HepG2 (cell line): Measurements from ENCODE around the gene TNFRSF6B. TPM values are rescaled to one million over a fixed set of nuclear protein-coding genes. Genes with fewer than 3 reads are reported as not detected.
A peak's percentile ranks its signal among the peaks of the same experiment; 100 is the strongest.

Source experiments
- AGO2 ChIP-seq: fragments of 200-400 bp; formaldehyde crosslinking; optimal IDR thresholded peaks from 2 replicates; pipeline ENCODE3; 2017; ENCODE audit warnings: mild to moderate bottlenecking, low read depth, low read length, moderate library complexity
- ARHGAP35 ChIP-seq: sonication (generic); formaldehyde crosslinking; IDR thresholded peaks from 2 replicates; pipeline ENCODE4 v1.9.0; 2022; ENCODE audit warnings: mild to moderate bottlenecking, inconsistent platforms, moderate library complexity, missing genetic modification reagents, borderline replicate concordance
- EED ChIP-seq: sonication (generic); formaldehyde crosslinking; IDR thresholded peaks from 2 replicates; pipeline ENCODE4 v1.5.0; 2020; ENCODE audit warnings: mild to moderate bottlenecking, missing genetic modification reagents
- ISL2 ChIP-seq: sonication (generic); formaldehyde crosslinking; IDR thresholded peaks from 2 replicates; pipeline ENCODE4 v1.5.0; 2020; ENCODE audit warnings: missing genetic modification reagents
- RBFOX2 ChIP-seq: fragments of 200-400 bp; formaldehyde crosslinking; IDR thresholded peaks from 2 replicates; pipeline ENCODE4 v1.6.1; 2017; ENCODE audit warnings: low read depth, mild to moderate bottlenecking, low read length
- REXO4 ChIP-seq: sonication (generic); formaldehyde crosslinking; IDR thresholded peaks from 2 replicates; pipeline ENCODE4 v1.8.0; 2022; ENCODE audit warnings: missing genetic modification reagents, mild to moderate bottlenecking, borderline replicate concordance
- SMC3 ChIP-seq: IDR thresholded peaks from 2 replicates; pipeline ENCODE4 v1.6.1; 2011; ENCODE audit warnings: low read length, improper control_type of control experiment
- TEAD2 ChIP-seq: sonication (generic); formaldehyde crosslinking; IDR thresholded peaks from 2 replicates; pipeline ENCODE4 v1.9.0; 2021; ENCODE audit warnings: missing genetic modification reagents
- ZMYM3 ChIP-seq: sonication (generic); formaldehyde crosslinking; IDR thresholded peaks from 2 replicates; pipeline ENCODE4 v1.5.1; 2020; ENCODE audit warnings: mild to moderate bottlenecking, missing genetic modification reagents
- ZNF17 ChIP-seq: sonication (generic); formaldehyde crosslinking; IDR thresholded peaks from 2 replicates; pipeline ENCODE4 v1.5.0; 2020; ENCODE audit warnings: mild to moderate bottlenecking, missing genetic modification reagents
- ZNF235 ChIP-seq: sonication (generic); formaldehyde crosslinking; IDR thresholded peaks from 2 replicates; pipeline ENCODE4 v1.8.1; 2023; ENCODE audit warnings: mild to moderate bottlenecking, missing genetic modification reagents, borderline replicate concordance
- ZNF44 ChIP-seq: sonication (generic); formaldehyde crosslinking; IDR thresholded peaks from 2 replicates; pipeline ENCODE4 v1.5.1; 2020; ENCODE audit warnings: mild to moderate bottlenecking, missing genetic modification reagents
- ZNF547 ChIP-seq: sonication (generic); formaldehyde crosslinking; IDR thresholded peaks from 2 replicates; pipeline ENCODE4 v1.5.1; 2020; ENCODE audit warnings: mild to moderate bottlenecking, missing genetic modification reagents
- ZNF768 ChIP-seq: sonication (generic); formaldehyde crosslinking; IDR thresholded peaks from 2 replicates; pipeline ENCODE4 v1.4.0; 2020; ENCODE audit warnings: missing genetic modification reagents
- ZNF816 ChIP-seq: sonication (generic); formaldehyde crosslinking; IDR thresholded peaks from 2 replicates; pipeline ENCODE4 v1.8.0; 2022; ENCODE audit warnings: missing genetic modification reagents, mild to moderate bottlenecking, borderline replicate concordance
- polyA plus RNA-seq, 8 experiments: library from polyadenylated mRNA; depleted of rRNA in 3 of 8; stranded (reverse) in 7 of 8; unstranded in 1 of 8; fragments of >200 nt; fragmentation: Illumina TruSeq in 4 of 8; extraction: Trizol in 4 of 8; gene quantifications; 2 replicates each; pipeline versions ENCODE4 v1.2.1 to v1.2.3, GENCODE V29; 2011 to 2016; ENCODE audit warnings: low read depth in 4 of 8, missing spikeins in 1 of 8, mixed read lengths in 1 of 8; ENCODE audit not compliant: insufficient read depth in 1 of 8
- total RNA-seq, 5 experiments: library from RNA; depleted of rRNA; stranded (reverse); fragments of >200 nt; fragmentation: Illumina TruSeq; extraction: Trizol; gene quantifications; 2 replicates each; pipeline ENCODE4 v1.2.3, GENCODE V29; 2016; ENCODE audit warnings: low read depth in 1 of 5
- TF ChIP-seq, protein P1 (sequence below): sonication (generic); formaldehyde crosslinking; conservative IDR thresholded peaks from 2 replicates; pipeline ENCODE4 v1.4.0; 2020; ENCODE audit warnings: mild to moderate bottlenecking, missing genetic modification reagents, moderate library complexity
- TF ChIP-seq, protein P2 (sequence below): sonication (generic); formaldehyde crosslinking; IDR thresholded peaks from 2 replicates; pipeline ENCODE4 v1.8.0; 2022; ENCODE audit warnings: low read depth, missing genetic modification reagents
- TF ChIP-seq, protein P3 (sequence below): sonication (generic); formaldehyde crosslinking; IDR thresholded peaks from 2 replicates; pipeline ENCODE4 v1.4.0; 2020; ENCODE audit warnings: missing genetic modification reagents; ENCODE audit errors: not compliant biosample characterization
- TF ChIP-seq, protein P4 (sequence below): sonication (generic); formaldehyde crosslinking; IDR thresholded peaks from 2 replicates; pipeline ENCODE4 v1.4.0; 2020; ENCODE audit warnings: missing genetic modification reagents

TNFRSF6B gene
- total and polyA plus RNA-seq, 2 of the 13 experiments (the other 11 are each of a cell fraction or from before 2014, with no cell fraction given), result 0.24 TPM; not detected in 1

DNA sequence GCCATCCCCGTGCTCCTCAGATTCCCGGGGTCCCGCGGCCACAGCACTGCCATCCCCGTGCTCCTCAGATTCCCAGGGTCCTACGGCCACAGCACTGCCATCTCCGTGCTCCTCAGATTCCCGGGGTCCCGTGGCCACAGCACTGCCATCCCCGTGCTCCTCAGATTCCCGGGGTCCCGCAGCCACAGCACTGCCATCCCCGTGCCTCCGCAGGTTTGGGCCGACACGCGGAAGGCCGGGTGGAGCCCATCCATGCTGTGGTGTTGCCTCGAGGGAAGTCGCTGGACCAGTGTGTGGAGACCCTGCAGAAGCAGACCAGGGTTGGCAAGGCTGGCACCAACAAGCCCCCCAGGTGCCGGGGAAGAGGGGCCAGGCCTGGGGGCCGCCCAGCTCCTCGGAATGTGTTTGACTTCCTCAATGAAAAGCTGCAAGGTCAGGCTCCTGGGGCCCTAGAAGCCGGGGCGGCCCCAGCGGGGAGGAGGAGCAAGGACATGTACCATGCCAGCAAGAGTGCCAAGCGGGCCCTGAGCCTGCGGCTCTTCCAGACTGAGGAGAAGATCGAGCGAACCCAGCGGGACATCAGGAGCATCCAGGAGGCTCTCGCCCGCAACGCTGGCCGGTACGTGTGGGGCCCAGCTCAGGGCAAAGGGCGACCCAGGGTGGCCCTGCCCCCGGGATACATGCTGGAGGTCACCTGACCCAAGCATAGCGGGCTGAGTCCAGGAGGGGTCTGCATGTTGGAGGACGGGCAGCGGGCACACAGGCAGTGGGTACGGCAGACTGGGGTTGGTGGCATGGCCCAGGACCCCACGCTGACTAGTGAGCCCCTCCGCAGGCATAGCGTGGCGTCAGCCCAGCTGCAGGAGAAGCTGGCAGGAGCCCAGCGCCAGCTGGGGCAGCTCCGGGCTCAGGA, 38.8 kb downstream of the TNFRSF6B start (continued):
- TF ChIP-seq, protein P1, sequence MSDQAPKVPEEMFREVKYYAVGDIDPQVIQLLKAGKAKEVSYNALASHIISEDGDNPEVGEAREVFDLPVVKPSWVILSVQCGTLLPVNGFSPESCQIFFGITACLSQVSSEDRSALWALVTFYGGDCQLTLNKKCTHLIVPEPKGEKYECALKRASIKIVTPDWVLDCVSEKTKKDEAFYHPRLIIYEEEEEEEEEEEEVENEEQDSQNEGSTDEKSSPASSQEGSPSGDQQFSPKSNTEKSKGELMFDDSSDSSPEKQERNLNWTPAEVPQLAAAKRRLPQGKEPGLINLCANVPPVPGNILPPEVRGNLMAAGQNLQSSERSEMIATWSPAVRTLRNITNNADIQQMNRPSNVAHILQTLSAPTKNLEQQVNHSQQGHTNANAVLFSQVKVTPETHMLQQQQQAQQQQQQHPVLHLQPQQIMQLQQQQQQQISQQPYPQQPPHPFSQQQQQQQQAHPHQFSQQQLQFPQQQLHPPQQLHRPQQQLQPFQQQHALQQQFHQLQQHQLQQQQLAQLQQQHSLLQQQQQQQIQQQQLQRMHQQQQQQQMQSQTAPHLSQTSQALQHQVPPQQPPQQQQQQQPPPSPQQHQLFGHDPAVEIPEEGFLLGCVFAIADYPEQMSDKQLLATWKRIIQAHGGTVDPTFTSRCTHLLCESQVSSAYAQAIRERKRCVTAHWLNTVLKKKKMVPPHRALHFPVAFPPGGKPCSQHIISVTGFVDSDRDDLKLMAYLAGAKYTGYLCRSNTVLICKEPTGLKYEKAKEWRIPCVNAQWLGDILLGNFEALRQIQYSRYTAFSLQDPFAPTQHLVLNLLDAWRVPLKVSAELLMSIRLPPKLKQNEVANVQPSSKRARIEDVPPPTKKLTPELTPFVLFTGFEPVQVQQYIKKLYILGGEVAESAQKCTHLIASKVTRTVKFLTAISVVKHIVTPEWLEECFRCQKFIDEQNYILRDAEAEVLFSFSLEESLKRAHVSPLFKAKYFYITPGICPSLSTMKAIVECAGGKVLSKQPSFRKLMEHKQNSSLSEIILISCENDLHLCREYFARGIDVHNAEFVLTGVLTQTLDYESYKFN (CRISPR knock-in tag), result peak; percentile 56
- TF ChIP-seq ISL2 (CRISPR knock-in tag), result no peak
- TF ChIP-seq AGO2, result peak; percentile 92
- TF ChIP-seq, protein P2, sequence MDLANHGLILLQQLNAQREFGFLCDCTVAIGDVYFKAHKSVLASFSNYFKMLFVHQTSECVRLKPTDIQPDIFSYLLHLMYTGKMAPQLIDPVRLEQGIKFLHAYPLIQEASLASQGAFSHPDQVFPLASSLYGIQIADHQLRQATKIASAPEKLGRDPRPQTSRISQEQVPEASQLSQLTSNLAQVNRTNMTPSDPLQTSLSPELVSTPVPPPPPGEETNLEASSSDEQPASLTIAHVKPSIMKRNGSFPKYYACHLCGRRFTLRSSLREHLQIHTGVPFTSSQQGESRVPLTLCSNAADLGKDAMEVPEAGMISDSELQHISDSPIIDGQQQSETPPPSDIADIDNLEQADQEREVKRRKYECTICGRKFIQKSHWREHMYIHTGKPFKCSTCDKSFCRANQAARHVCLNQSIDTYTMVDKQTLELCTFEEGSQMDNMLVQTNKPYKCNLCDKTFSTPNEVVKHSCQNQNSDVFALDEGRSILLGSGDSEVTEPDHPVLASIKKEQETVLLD (CRISPR knock-in tag), result no peak
- TF ChIP-seq, protein P3, sequence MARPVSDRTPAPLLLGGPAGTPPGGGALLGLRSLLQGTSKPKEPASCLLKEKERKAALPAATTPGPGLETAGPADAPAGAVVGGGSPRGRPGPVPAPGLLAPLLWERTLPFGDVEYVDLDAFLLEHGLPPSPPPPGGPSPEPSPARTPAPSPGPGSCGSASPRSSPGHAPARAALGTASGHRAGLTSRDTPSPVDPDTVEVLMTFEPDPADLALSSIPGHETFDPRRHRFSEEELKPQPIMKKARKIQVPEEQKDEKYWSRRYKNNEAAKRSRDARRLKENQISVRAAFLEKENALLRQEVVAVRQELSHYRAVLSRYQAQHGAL (CRISPR knock-in tag), result no peak
- no peak for TF ChIP-seq SMC3
- TF ChIP-seq, protein P4, sequence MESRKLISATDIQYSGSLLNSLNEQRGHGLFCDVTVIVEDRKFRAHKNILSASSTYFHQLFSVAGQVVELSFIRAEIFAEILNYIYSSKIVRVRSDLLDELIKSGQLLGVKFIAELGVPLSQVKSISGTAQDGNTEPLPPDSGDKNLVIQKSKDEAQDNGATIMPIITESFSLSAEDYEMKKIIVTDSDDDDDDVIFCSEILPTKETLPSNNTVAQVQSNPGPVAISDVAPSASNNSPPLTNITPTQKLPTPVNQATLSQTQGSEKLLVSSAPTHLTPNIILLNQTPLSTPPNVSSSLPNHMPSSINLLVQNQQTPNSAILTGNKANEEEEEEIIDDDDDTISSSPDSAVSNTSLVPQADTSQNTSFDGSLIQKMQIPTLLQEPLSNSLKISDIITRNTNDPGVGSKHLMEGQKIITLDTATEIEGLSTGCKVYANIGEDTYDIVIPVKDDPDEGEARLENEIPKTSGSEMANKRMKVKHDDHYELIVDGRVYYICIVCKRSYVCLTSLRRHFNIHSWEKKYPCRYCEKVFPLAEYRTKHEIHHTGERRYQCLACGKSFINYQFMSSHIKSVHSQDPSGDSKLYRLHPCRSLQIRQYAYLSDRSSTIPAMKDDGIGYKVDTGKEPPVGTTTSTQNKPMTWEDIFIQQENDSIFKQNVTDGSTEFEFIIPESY (CRISPR knock-in tag), result peak; percentile 94
- 0 out of 2 replicates have a peak, but pooled peaks have one; percentile 14 for TF ChIP-seq ZNF44 (CRISPR knock-in tag)
- 0 out of 2 replicates have a peak, but pooled peaks have one; percentile 10 for TF ChIP-seq ZMYM3 (CRISPR knock-in tag)
- peak; percentile 48; the same call in 1 of the 2 replicates for TF ChIP-seq ARHGAP35 (CRISPR knock-in tag)
- no peak for TF ChIP-seq ZNF816 (CRISPR knock-in tag)
- no peak for TF ChIP-seq REXO4 (CRISPR knock-in tag)
- no peak for TF ChIP-seq ZNF235 (CRISPR knock-in tag)
- TF ChIP-seq ZNF17 (CRISPR knock-in tag), result no peak
- TF ChIP-seq TEAD2 (CRISPR knock-in tag), result no peak
- 0 out of 2 replicates have a peak, but pooled peaks have one; percentile 6 for TF ChIP-seq ZNF547
- TF ChIP-seq RBFOX2, result peak; percentile 90
- TF ChIP-seq ZNF768, result 0 out of 2 replicates have a peak, but pooled peaks have one; percentile 35
- TF ChIP-seq EED (CRISPR knock-in tag), result peak; percentile 77; the same call in 1 of the 2 replicates
